ENCODE results near the gene CPVL.

DNA sequence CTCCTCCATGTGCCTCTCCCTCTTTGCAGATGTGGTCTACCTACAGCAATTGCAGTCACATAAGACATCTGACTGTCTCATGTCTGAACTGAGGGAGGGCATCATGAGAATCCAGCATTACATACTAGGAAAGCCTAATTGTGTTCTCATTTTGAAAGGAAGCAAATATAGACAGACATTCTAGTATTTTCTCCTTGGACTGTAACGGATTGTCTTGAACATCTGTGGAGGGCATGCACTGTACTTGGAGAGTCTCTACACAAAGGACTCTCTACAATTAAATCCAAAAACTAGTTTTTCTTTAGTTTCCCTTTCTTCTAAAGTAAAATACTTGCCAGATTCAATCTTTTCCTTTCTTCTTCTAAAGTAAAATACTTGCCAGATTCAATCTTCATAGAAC, 153.5 kb downstream of the CPVL start:
- TF ChIP-seq CTCF (IDR thresholded peaks at IDR 0.05) (no peak), POLR2A (IDR thresholded peaks at IDR 0.05) (no peak)

Data from breast epithelium (tissue), 3 donors.